HPDE6-E6E7 (cell line): Measurements from ENCODE around the gene CD6.

Source experiments
- DNase-seq: peaks from one replicate; pipeline ENCODE4 v3.0.0; 2011; ENCODE audit warnings: missing footprints; ENCODE audit errors: extremely low spot score

The CD6 gene

DNA sequence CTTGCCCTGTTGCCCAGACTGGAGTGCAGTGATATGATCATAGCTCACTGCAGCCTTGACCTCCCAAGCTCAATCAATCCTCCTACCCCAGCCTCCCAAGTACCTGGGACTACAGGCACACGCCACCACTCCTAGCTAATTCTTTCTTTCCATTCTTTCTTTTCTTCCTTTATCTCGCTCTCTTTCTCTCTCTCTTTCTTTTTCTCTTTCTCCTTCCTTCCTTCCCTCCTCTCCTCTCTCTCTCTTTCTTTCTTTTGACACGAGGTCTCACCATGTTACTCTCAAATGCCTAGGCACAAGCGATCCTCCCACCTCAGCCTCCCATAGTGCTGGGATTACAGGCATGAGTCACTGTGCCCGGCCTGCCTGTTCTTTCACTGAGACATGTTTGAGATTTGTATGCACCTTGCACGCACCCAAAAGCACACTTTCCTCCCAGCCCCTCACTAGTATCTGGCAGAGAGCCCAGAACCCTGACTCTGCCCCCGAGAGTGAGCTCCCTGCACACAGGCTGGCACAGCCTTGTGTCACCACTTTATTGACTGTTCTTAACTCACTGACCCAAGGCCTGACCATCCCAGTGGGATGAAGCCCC lies 56.8 kb downstream of the CD6 start:
- no peak for DNase-seq

GRCh38 chr11:61032824-61033223 lies 61.3 kb downstream of the CD6 start:
- no peak for DNase-seq

- no peak for DNase-seq
Observed at GRCh38 chr11:61033417-61033816, 61.9 kb downstream of the CD6 start.

DNA sequence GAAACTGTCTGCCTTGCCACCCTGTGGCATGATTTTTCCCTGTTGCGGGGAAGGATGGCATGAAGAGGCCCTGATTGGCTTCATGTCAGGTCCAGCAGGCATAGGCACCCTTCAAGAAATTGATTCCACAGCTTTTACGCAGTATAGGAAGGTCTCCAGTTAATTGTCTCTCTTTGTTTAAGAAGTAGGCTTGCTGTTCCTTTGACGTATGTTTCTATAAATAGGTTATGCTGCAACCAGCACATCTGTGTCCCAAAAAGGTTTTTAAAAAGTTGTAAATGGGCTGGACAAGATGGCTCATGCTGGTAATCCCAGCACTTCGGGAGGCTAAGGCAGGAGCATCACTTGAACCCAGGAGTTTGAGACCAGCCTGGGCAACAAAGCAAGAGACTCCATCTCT lies 62.6 kb downstream of the CD6 start:
- no peak for DNase-seq

DNA sequence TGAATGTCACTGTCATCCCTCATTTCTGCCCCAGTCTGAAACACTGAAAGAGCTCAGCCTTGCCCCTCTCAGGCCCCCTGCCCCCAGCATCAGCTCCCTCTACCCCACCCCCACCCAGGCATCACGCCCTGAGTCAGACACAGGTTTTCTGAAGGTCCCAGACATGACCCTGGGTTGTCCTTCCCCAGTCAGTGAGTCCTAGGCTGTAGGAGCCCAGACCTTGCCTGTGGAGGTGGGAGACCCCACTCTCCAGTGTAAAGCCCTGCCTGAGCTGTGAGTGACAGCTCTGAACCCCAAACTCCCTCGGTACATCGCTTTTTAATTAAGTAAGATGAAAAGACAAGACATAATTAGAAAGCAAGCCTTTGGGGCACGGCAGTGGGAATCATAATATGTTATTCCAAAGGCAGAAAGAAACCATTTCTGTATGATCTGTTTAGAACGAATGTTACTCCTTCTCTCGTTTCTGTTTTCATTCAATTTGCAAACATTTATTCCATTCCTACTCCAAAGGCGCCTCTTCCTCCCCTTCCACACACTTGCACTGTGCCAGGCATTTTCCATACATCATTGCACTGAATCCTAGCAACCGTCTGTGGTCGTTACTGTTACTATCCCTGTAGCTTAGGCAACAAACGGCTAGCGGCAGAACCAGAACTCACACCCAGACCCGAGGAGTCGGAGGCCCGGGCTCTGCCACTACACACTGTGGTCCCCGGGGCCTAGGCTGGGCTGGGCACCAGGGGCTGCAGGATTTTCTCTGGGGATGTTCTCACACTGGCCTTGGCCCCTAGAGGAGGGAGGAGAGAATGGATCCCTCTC lies 63.4 kb downstream of the CD6 start:
- no peak for DNase-seq

DNA sequence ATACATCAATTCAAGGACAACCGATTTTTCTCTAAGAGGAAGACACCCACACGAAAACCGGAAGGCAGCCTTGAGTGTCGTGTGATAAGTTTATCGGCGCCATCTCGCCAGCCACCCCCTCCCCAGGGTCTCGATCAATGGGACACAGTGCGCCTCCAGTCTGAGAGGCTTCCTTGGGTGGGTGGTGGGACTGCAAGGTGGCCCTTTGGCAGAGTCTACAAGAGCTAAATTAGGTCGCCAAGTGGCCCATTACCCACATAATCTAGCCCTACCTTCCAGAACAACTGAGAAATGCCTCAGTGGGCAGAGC lies 64.0 kb downstream of the CD6 start:
- no peak for DNase-seq

DNA sequence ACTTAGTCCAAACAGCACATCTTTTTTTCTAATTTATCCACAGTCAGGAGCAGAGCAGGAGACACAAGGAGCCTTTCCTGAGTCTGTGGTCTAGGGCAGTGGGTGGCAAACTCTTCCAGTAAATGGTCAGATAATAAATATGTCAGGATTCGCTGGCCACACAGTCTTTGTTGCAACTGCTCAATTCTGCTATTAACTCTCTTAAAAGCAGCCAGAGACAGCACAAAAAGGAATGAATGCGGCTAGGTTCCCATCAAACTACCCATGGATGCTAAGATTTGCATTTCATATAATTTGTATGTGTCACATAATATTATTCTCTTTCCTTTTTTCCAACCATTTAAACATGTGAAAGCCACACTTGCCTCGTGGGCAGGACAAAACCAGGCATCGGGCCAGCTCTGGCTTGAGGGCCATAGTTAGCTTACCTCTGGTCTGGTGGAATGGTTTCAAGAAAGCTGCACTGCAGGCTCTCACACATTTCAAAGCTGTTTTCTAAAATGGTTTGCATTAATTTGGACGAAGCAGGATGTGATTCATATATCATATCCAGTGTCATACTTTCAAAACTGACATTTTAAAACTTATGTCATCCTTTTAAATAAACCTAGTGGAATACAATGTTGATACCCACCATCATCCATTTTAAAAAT lies 66.1 kb downstream of the CD6 start:
- no peak for DNase-seq

DNA sequence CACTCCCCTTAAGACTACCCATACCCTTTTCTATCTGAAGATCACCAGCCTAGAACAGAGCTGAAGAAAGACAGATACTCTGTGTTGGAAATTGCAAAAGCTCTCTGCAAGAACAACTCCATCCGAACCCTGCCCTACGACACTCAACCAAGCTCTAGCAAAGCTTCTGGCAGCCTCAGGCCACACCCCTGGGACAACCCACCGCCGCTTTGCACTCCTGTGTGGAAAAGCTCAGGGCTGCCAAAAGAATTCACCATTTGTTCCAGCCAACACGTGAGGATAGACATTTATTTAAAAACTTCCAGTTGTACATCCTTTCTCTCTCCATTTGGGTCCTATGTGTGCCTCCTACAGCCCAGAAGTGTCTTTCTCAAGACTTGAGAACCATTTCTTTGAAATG lies 68.4 kb downstream of the CD6 start:
- DNase-seq: no peak

DNA sequence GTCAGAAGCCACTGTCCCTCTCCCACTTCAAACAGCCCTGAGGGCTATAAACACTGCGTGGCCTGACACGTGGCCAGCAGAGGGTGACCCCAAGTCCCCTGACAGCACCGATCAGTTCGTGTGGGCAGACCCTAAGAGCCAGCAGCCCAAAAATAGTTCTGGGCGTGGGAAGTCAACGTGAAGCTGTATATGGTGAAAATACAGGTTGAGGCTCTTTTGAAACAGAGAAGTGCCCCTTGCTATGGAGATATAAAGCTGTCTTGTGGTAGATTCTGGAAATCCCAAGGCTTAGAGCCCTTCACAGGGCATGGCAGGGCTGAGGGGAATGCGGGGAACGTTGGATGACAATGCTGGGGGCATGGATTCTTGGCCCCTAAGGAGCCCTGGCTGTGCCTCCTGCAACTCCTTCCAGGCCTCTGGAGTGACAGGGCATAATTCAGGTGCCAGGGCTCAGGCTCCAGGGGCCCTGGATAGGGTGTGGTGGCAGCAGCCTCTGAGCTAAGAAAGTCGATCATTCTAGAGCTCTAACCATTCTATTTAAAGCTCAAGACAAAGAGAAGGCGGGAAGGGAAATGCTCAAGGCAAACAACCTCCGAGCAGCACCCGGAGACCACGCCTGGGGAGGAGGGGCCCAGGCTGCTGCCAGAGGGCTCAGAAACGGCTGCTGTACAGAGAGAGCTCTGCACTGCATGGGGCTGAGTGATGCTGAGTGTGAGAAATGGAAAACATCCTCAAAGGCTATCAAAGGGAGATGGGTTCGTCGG lies 70.5 kb downstream of the CD6 start:
- DNase-seq: peak; percentile 29

DNA sequence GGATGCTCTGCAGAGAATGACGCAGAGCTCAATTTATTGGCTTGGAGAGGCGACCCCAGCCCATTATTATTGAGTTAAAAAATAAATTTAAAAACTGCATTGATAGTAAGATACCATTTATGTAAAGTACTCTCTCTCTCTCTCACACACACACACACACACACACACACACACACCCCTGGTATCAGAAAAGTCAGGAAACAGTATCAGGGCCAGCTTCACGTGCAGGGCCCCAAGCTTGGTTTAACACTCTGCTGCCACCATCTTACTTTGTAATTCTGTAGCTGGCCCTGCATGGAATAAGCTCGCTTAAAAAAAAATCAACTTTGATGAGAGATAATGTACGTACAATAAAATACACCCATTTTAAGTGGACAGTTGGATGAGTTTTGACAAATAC lies 71.1 kb downstream of the CD6 start:
- no peak for DNase-seq

- no peak for DNase-seq
Observed at GRCh38 chr11:61042961-61043540, 71.6 kb downstream of the CD6 start.

DNA sequence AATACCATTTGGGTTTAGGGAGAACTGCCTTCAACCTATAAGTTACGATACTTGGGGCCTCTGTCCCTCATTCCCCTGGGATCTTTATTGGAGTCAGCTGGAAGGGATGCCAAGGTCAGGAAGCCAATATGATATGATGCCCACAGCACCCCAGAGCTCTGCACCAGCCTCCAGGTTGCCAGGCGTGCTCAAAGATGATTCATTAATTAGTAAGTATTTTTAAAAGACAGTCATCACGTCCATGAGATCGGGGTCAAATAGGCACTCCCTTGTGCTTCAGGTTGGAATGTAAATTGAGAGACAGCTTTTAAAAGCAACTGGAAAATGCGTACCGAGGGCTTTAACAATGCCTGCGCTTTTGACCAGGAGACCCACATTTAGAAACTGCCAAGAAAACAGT lies 73.8 kb downstream of the CD6 start:
- DNase-seq: peak; percentile 41

DNA sequence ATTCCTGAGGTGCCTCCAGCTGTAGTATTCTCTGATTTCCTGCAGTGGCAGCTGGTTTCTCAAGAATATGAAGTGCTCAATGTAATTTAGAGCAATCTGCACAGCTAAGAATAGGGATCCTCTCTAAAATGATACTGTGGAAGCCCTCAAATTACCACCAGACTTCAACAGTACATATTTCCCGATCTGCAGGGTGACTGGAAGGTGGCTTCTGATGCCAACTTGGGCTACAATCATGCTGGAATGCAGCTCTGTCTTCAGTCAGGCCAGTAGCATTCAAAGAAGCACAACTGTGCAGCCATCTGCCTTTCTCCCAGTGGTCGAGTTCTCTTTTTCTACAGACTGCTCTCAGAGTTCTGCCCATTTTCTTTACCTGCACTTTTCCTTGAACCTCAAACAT lies 75.4 kb downstream of the CD6 start:
- DNase-seq: no peak

DNA sequence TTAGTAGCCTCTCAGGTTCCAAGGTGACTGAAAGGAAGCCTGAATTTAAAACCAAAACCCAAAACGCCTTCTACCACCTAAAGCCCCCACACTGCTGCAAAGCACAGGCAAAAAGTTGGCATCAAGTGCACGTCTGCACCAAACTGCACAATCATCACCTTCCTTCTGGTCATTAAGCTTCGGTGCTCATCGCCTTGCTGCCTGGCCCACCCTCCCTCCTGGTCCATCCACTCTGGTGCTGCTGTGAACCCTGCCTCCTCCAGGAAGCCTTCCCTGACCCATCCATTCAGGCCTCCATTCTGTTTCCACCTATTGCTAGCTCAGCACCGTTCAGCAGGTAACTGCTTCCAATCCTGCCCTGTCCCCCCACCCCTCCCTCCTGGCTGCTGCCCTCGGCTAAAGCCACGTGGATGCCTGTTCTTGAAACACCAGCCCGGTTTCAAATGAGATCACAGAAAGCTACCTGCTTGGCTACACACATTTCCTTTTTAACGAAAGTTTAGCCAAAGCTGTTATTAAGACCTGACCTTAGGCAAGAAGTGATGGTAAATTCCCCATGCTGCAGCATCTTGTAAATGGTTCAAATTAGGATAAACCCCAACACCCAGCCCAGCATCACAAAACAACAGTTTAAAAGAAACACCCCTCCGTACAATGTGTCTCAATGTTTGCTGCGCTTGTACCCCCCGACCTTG lies 77.0 kb downstream of the CD6 start:
- no peak for DNase-seq

GRCh38 chr11:61049063-61049377 lies 77.5 kb downstream of the CD6 start:
- no peak for DNase-seq

- no peak for DNase-seq
Observed at GRCh38 chr11:61049859-61050258, 78.4 kb downstream of the CD6 start.

GRCh38 chr11:61052182-61052972 lies 80.9 kb downstream of the CD6 start:
- no peak for DNase-seq

DNA sequence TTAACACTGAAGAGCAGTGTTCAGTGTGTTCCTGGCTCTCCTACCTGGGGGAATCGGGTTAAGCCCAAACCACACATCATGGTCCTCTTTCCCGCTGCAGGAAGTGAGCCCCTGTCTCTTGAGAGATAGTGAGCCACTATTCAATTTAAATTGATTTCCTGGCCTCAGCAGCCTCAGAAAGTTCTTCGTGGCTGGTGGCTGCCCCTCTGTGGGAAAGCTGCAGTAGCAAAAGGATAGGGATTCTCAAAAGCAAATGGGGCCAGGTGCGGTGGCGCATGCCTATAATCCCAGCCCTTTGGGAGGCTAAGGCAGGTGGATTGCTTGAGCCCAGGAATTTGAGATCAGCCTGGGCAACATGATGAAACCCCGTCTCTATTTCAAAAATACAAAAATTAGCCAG lies 81.7 kb downstream of the CD6 start:
- DNase-seq: no peak

- no peak for DNase-seq
Observed at GRCh38 chr11:61054513-61054912, 83.0 kb downstream of the CD6 start.

- no peak for DNase-seq
Observed at GRCh38 chr11:61054927-61055562, 83.6 kb downstream of the CD6 start.
